Measurements from ENCODE around the gene LSS.

DNA sequence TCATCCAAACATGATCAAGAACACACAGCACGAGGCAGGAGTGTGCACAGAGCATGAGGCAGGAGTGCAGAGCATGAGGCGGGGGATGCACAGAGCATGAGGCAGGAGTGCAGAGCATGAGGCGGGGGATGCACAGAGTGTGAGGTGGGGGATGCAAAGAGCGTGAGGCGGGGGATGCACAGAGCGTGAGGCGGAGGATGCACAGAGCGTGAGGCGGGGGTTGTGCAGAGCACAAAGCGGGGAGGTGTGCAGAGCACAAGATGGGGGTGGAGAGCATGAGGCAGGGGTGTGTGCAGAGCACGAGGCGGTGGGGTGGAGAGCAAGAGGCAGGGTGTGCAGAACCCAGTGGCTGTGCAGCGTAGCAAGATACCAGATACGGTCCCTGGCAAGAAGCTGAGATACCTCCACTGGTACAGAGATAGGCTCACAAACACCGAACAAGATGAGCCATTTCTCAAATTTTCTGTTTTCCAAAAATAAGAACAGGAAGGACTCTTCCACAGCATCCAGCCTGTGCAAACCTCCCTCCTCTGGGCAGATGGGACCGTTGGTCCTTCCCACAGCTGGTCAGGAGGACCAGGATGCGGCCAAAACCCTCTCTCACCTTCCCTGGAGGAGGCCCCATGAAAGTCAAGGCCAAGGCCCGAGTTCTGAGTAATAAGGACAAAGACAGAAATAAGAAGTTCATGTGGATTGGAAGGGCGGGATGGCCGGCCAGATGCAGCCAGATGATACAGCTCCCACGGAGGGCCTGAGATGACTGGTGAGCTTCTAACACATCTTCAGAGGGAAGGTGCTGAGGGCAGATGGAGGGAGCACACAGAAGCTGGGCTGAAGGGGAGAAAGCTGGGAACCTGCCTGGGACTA is 56.3 kb downstream of the LSS start:
- TF ChIP-seq POLR2AphosphoS5 (IDR thresholded peaks at IDR 0.05) (no peak), POLR2A (IDR thresholded peaks at IDR 0.05) (no peak), EP300 (IDR thresholded peaks at IDR 0.05) (no peak)
- TF ChIP-seq, protein P1, sequence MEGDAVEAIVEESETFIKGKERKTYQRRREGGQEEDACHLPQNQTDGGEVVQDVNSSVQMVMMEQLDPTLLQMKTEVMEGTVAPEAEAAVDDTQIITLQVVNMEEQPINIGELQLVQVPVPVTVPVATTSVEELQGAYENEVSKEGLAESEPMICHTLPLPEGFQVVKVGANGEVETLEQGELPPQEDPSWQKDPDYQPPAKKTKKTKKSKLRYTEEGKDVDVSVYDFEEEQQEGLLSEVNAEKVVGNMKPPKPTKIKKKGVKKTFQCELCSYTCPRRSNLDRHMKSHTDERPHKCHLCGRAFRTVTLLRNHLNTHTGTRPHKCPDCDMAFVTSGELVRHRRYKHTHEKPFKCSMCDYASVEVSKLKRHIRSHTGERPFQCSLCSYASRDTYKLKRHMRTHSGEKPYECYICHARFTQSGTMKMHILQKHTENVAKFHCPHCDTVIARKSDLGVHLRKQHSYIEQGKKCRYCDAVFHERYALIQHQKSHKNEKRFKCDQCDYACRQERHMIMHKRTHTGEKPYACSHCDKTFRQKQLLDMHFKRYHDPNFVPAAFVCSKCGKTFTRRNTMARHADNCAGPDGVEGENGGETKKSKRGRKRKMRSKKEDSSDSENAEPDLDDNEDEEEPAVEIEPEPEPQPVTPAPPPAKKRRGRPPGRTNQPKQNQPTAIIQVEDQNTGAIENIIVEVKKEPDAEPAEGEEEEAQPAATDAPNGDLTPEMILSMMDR (IDR thresholded peaks at IDR 0.05), result no peak
